Dedifferentiated amniotic fluid mesenchymal stem cell (primary cell): ENCODE measurements around the gene C1QTNF6.

Experiments used
- DNase-seq: peaks from one replicate; pipeline ENCODE4 v3.0.0-alpha.2; 2016; ENCODE audit errors: extremely low spot score

The C1QTNF6 gene

DNA sequence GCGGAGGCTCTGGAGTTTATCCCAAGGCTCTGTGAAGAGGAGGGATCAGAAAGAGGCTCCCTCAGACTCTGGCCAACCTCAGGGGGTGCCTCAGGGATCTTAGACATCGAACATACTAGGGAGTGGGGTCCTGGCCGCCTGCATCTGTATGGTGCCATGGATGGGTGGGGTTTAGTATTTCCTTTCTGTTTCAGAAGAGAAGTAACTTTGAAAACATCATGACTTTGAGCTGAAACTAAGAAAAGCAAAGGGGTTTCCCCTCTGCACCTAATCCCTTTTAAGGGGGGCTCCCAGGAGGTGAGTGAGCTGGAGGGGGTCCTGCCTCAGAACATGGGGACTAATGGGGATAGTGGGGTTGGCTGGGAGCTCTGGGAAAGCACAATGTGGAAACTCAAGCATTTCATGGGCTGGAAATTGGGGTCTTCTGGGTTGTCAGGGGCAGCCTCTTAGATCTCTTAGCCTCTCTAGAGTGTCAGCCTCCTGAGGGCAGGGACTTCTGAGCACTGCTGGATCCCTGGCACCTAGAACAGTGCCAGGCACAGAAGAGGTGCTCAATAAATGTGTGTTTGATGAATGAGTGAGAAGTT lies 36.0 kb upstream of the C1QTNF6 start:
- no peak for DNase-seq

DNA sequence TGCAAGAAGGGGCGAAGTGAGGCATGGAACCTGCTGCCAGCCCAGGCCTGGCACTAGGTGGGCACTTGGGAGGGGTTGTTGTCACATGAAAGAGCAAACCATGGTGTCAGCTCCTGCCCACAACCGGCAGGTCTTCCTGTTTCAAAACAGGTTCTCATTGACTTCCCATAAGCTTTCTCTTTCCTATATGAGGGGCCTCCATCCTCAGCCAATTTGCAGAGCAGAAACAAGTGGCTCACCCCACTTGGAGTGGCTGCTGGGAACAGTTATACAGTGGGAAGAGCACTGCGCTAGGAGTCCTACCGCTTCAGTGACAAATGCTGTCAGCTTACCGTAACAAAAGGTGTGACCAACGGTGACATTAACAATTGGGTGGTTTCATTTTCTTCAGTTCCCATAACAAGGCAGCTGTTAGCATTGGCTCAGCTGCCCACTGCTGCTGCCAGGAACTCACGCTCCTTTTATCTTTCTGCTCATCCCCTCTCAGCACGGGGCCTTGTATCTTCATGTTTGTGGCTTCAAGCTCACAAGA lies 34.5 kb upstream of the C1QTNF6 start:
- DNase-seq: no peak

DNA sequence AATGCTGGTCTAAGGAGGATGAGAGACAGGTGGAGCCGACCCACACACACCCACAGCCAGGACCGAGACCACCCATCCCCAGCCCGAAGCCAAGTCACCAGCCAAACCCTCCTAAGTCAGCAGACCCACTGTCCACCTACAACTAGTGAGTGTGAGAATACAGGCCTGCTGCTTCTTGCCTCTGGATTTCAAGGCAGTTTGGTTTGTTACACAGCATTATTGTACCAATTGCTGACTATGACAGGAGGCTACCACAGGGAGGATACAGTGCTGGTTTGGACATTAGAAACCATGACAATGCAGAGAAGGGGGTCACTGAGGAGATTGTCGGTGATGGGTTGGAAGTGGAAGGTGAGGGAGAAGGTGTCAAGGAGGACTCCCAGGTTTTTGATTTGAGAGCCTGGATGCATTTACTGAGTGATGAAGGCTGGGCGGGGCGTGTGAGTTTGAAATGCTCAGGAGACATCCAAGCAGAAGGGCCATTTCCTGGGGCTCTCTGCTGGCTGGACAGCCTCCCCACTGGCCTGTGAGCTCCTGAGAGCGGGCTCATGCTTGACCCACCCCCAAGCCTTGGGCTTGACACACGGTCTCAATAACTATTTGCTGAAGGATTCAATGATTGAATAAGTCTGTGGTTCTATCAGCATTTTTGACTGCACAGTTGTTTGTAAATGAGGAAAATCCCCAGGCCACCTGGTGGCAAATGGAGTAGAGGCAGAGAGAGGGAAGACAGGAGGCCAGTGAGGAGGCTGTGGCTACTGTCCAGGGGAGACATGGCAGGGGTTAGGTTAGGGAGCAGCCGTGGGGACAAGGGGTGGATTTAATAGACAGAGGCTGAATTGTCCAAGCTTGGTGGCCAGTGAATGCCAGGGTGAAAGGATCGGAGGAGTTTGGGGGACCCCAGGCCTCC lies 33.6 kb upstream of the C1QTNF6 start:
- DNase-seq: no peak

DNA sequence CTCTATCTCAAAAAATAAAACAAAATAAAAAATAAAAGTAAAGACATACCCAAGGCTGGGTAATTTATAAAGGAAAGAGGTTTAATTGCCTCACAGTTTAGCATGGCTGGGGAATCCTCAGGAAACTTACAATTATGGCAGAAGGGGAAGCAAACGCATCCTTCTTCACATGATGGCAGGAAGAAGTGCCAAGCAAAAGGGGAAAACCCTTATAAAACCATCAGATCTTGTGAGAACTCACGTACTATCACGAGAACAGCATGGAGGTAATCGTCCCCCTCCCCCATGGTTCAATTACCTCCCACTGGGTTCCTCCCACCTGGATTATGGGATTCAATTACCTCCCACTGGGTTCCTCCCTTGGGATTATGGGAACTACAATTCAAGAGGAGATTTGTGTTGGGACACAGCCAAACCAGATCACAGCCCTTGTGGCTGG lies 32.5 kb upstream of the C1QTNF6 start:
- DNase-seq: no peak

DNA sequence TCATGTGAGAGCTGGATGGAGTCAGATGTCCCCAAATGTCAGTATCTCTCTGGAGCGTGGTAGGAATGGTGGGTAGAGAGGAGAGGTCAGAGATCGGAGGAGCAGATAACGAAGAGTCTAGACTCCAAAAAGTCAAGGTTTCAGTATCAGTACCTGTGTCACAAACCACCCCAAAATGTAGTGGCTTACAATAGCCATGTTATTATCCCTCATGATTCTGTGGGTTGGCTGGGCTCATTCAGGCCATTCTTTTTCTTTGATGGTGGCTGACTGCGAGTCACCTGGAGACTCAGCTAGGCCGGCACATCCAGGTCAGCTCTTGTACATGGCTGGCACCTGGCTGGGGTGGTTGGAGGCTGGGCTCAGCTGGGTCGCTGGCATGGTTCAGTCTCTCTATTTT lies 31.5 kb upstream of the C1QTNF6 start:
- no peak for DNase-seq

DNA sequence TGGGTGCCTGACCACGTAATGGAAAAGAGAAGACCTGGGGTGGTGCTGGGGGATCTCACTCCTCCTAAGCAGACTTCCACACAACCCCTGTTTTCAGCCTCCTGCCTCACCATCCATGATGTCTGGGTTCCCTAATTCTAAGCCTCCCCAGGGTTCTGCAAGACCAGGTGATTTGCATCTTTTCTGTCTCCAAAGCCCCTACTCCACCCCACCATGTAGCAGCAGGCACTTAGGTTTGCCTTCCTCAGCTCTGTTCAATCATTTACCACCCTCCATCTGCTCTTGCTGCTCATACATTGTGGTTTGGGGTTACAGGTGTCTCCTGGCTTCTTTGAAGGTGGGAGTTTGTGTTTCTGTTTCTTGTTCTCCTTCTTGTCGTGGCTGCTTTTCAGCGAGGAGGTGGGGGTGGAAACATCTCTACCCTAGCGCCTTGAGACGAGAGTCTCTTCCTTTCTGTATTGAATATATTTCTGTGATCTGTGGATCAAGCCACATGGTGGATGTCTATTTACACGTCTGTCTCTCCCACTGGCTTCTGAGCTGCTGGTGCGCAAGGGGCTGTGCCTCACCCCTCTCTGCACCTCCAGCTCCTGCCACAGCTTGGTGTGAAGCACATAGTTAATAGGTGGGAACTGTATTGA lies 30.8 kb upstream of the C1QTNF6 start:
- no peak for DNase-seq

DNA sequence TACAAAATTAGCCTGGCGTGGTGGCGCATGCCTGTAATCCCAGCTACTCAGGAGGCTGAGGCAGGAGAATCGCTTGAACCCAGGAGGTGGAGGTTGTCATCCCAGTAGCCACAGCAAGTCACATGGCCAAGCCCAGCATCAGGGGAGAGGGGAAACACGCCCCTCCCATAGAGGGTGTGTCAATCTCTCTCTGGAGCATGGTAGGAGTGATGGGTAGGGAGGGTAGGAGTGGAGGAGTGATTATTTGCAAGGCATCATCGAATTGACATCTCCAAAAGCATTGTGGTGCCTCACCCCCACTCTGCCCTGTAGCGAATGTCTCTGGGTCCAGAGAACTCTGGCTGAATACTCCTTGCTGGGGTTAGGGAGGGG lies 30.3 kb upstream of the C1QTNF6 start:
- DNase-seq: no peak

DNA sequence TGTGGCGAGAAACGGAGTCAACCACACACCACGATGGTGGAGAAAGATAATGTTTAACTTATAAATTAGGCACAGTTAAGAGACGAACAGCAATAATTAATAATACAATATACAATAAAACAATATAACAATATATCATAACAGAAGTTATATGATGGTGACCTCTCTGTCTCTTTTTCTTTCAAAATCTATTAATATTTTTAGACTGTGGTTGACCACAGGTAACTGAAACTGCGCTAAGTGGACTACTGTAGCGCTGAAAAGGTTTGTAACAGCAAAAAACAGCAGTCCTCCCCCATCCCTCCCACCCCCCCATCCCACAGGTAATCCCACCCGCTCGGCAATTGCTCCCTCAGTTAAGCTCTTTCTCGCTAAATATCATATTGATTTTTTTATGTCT lies 27.8 kb upstream of the C1QTNF6 start:
- DNase-seq: no peak

DNA sequence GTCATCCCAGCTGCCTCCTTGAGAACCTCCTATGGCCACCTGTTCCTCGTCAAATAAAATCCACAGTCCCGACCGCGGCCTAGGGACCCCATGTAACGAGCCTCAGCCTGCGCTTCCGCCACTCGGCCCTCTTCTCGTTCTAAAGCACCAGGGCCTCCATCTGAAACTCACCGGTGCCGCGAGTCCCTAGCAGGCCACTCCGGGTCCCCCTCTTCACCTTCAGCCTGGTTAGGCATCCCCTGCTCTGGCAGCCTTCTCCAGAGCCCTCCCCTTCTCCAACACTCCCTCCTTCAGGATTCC lies 26.6 kb upstream of the C1QTNF6 start:
- no peak for DNase-seq

DNA sequence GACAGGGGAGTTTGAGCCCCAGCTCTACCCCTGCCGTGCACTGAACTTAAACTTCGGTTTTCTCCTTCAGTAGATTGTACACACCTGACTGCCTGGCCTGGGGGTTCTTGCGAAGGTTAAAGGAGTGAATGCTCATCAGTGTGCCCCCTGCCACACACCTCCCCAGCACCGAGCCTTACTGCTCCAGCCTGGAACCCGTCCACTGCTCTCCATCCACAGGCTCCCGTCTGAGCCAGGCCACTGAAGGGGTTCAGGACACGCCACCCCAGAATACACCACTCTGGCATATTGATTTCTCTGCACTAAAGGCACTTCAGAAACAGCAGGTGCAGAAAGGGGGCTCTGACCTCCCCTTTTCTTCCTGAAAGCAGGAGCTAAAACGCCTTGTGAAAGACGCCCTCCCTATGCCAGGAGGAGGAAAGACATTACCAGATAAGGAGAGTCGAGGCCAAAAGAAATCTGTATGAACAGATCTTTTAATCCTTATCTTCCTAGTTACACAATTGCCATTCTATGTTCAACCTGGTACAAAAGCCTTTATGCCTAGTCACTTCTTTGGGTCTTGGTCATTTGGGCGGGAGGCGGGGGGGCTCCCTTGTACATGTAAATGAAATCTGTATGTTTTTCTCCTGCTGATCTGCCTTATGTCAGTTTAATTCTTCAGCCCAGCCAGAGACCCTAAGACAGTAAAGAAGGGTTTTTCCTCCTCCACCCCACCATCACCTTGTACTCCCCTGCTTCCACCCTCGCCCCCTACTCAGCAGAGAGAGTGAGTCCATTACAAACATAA lies 26.1 kb upstream of the C1QTNF6 start:
- DNase-seq: no peak

DNA sequence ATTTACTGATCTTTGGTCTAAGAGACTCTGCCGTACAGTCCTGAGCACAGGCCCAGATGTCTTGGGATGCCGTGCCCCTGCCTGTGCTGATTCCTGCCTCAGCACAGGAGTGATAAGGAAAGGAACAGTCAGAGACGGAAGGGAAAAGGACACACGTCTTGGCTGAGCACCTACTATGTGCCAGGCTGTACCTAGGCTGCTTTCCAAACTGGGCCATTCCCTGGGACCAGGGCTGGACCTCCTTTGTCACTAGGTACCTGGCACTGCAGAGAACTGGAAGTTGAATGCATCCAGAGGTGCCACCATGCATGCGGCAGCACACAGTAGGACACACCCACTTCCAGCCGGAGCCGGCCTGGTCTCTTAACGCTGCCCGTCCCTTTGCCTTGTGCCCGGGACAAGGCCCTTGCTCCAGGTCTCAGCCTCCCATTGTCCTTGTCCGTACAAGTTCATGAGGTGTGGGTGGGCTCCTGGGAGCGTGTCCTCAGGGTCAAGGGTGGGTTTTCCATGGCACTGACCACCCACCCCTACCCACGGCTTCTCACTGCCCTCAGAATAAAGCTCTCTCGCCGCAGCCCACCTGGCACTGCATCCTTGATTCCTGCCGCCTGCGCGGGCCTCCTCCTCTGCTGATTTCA lies 25.3 kb upstream of the C1QTNF6 start:
- no peak for DNase-seq

DNA sequence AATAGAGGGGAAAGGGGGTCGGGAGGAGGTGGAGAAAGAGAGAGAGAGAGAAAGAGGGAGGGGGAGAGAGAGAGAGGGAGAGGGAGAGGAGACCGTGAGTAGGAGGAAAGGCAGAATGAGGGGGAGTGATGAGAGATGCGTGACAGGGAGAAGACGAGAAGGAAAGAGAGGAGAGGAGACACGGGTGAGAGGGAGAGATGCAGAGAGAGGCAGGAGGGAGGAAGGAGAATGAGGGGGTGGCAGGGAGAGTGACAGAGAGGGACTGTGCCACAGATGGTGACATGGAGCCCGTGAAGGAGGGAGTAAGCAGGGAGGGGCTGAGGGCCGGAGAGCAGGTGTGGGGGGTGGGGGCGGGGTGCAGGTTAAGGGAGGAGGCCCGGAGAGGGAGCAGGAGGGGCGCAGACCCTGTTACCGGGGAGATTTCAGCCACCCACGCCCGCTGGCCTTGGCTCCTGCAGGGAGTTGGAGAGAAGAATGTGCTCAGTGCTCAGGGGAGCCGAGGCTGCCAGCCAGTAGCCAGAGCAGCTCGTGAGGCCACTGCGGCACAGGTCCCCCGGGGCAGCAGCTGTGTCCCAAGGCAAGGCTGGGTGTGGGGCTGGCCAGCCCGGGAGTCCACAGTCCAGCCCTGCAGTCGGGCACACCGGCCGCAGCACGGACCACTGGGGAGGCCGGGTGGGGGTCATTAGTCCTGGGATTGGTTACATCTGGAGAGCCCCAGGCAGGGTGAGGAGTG lies 24.3 kb upstream of the C1QTNF6 start, which contains the start of gene SSTR3:
SSTR3 (minus strand) TSS at position 304 of the 733 bp plus-strand sequence. CDS start 4,674 bp downstream, outside the sequence.
- no peak for DNase-seq

DNA sequence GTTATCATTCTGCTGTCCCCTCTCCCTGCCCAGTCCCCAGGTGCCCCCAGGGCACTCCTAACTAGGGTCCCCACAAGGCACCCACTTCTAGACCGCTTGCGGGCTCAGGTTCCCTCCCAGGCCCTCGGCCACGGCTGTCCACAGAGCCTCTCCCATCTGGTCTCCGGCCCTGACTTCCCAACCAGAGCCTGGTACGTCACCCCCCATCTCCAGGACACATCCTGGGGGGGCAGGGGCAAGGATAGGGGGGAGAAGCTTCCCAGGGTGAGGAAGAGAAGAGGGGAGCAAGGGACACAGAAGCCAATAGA lies 23.8 kb upstream of the C1QTNF6 start:
- DNase-seq: no peak

DNA sequence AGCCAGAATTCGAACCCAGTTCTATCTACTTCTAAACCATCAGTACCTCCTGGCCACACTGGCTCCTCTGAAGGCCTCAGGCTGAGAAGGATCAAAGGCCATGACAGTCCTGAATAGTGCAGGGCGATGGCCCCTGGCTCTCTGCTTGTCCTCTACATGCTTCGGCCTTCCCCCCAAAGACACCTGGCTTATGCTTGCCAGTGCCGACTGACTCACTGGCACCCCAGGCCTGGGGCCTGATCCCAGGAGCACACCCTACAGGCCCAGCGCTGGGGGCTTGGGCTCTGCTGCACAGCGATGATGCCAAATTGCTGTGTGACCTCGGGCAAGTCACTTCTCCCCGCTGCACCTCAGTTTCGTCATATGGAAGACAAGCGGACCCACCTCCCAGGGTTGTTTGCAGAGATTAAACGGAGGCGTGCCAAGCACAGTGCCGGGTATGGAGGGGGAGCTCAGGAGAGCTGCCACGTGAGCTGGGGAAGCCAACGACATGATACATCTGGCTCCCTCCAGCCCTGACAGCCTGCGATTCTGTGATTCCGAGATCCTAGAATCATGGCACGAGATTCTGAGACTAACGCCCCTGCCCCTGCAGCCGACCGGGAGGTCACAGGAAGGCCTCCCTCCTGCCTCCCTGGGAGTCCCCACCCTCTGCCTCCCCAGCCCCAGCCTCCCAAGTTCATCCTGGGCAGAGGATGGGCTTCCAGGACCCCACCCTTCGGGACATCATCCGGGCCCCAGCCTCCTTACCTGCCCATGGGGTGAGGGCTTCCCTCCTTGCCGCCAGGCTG lies 23.2 kb upstream of the C1QTNF6 start:
- no peak for DNase-seq

DNA sequence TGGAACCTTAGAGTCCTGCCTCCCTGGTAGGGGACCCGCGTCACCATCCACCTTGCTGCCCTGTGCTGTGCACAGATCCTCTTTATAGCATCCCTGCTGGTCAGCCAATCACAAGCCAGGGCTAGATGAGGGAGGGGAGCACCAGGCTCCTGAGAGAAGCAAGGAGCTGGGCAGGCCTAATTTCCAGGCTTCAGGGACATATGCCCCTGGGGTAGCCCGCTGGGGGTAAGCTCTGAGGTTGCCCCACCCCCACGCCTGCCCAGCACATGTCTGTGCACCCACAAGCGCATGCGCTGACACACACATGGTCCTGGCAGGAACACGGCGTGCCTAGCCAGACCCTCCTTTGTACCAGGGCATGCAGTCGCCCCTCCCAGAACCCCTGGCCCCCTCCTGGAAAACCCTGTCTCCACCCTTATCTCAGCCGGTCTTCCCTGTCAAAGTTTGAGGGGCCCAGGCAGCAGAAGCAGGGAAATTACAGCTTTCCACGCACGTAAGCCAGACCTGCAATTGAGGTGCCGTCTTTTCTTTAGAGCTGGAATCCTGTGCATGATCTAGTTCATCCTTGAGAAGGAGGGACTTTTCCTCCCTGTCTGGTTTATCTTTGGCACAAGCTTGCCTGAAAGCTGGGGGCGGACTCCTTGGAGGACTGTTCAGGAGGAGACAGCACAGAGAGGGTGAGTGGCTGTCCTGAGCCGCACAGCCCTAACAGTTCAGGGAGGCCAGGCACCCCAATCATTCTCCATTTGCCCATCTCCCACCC lies 22.2 kb upstream of the C1QTNF6 start:
- no peak for DNase-seq

DNA sequence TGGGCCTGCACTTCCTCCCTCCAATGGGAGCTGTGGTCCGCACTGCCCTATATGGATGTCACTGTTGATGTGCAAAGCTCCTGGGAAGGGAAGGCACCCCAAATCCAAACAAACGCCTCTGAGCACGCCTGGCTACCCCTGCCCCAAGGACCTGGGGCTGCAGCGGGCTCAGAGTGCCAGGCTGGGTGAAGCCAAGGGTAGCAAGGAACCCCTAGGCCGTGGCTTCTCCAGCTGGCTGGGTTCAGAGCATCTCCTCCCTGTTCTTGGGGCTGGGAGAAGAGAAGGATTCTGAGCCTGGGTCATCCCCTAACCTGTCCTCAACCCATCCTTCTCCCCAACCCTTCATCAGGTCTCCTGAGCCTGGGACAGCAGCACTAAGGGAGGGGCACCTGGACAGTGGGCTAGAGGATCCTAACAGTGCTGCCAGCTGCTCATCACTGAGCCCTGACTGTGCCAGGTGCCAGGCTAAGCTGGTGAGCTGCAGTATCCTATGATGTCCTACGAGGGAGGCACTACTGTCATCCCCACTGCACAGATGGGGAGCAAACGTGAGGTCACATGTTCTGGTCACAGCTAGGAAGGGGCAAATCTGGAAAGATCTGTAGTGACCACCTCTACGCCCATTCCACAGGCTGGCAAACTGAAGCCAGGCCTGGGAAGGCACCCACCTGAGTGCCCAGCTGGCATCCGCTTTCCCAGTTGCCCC lies 21.2 kb upstream of the C1QTNF6 start:
- DNase-seq: no peak

DNA sequence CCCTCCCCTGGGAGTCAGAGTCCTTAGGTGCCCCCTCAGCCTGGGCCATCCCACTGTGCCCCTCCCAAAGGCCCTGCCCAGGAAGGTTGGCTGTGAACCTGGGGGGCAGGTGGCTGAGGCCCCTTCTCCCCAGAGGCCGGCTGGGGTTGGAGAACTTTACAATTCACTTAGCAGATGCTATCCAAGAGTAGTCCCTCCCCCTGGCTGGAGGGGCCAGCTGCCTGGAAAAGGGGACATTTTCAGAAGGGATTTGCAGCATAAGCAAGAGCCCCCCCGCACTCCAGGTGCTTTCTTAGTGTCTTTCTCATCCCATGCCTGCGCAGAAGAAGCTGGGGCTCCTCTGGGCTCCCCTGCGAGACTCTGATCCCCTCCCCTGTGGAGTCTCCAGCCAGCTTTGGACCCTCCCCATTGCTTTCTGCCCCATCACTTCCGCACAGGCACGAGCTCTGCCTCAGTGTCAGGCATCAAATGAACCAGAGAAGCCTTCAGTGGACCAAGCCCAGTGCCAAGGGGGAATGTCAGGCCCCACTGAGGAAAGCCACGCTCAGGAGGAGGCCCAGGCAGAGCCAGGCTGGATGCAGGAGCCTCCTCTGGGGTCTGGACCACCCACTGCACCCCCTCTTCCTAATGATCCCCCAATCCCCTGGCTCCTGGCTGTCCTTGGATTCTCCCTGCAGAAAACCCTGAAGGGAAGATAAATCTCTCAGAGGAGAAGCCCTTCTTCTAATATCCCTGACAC lies 20.5 kb upstream of the C1QTNF6 start:
- DNase-seq: no peak

DNA sequence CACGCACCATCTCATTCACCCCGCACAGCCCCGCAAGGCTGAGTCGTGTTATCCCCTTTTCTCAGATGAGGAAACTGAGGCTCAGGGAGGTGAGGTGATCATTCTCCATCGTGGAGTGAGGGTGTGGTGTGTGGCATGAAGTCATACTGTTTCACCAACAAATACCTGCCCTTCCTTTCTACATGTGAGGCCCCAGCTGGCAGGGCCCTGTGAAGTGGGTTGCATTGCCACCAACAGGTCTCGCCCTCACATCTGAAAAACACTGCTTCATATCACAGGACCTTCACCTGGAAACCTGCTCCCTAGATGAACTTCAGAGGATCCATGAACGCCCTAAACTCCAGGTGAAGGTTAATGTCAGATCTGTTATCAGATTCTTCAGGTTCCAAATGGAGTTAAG lies 19.9 kb upstream of the C1QTNF6 start:
- no peak for DNase-seq
